Type B pancreatic cell (in vitro differentiated cells): ENCODE data around the gene RHO. TPM values are rescaled to one million over a fixed set of nuclear protein-coding genes. Genes with fewer than 3 reads are reported as not detected.
A peak's percentile ranks its signal among the peaks of the same experiment; 100 is the strongest.

Experiments used
- DNase-seq: peaks from one replicate; pipeline ENCODE4 v3.0.0; 2021; ENCODE audit warnings: mixed read lengths; ENCODE audit not compliant: unreplicated experiment; ENCODE audit errors: extremely low spot score
- H3K27ac Mint-ChIP-seq: 2 replicates; pipeline ENCODE4 v1.8.0; 2021; ENCODE audit warnings: mild to moderate bottlenecking, mixed read lengths
- H3K27me3 Mint-ChIP-seq: 2 replicates; pipeline ENCODE4 v1.8.0; 2021; ENCODE audit warnings: mixed read lengths
- H3K36me3 Mint-ChIP-seq: 2 replicates; pipeline ENCODE4 v1.8.0; 2021; ENCODE audit warnings: mixed read lengths
- H3K4me1 Mint-ChIP-seq: one replicate; pipeline ENCODE4 v1.8.0; 2021; ENCODE audit warnings: mixed read lengths; ENCODE audit not compliant: unreplicated experiment
- H3K4me3 Mint-ChIP-seq: 2 replicates; pipeline ENCODE4 v1.8.0; 2021; ENCODE audit warnings: mild to moderate bottlenecking, mixed read lengths
- H3K9me3 Mint-ChIP-seq: 2 replicates; pipeline ENCODE4 v1.8.0; 2021; ENCODE audit warnings: mixed read lengths
- CTCF ChIP-seq: fragments of 200-600 bp; sonication (generic); conservative IDR thresholded peaks from 2 replicates; pipeline ENCODE4 v1.5.0; 2021; ENCODE audit warnings: antibody characterized with exemption, mild to moderate bottlenecking
- total RNA-seq: library from RNA; stranded (reverse); gene quantifications from 2 replicates; pipeline ENCODE4 v1.2.1, GENCODE V29; 2021; ENCODE audit warnings: low replicate concordance

Gene RHO
- total RNA-seq, 1 donor from 2014 or later = not detected

GRCh38 chr3:129529436-129530210 lies 1.2 kb downstream of the RHO start:
- no peak for TF ChIP-seq CTCF
- Mint-ChIP-seq H3K4me3 (no peak overlapping the region), H3K27ac (peak overlapping the region; percentile 31), H3K27me3 (no peaks in the 10 kb centered on the region), H3K4me1 (peaks cover 30% of the 10 kb centered on the region), H3K36me3 (no peaks in the 10 kb centered on the region), H3K9me3 (no peaks in the 10 kb centered on the region)
- DNase-seq = no peak

GRCh38 chr3:129530251-129530791 lies 1.9 kb downstream of the RHO start:
- DNase-seq = no peak
- Mint-ChIP-seq H3K36me3 (no peaks in the 10 kb centered on the region), H3K27me3 (no peaks in the 10 kb centered on the region), H3K4me1 (peaks cover 32% of the 10 kb centered on the region), H3K27ac (peak overlapping the region; percentile 31), H3K9me3 (no peaks in the 10 kb centered on the region), H3K4me3 (no peak overlapping the region)
- TF ChIP-seq CTCF = no peak

DNA sequence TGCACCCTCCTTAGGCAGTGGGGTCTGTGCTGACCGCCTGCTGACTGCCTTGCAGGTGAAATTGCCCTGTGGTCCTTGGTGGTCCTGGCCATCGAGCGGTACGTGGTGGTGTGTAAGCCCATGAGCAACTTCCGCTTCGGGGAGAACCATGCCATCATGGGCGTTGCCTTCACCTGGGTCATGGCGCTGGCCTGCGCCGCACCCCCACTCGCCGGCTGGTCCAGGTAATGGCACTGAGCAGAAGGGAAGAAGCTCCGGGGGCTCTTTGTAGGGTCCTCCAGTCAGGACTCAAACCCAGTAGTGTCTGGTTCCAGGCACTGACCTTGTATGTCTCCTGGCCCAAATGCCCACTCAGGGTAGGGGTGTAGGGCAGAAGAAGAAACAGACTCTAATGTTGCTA lies 2.4 kb downstream of the RHO start:
- Mint-ChIP-seq H3K36me3 (no peaks in the 10 kb centered on the region), H3K4me3 (no peak overlapping the region), H3K27ac (no peak overlapping the region), H3K9me3 (no peaks in the 10 kb centered on the region), H3K4me1 (peaks cover 32% of the 10 kb centered on the region), H3K27me3 (no peaks in the 10 kb centered on the region)
- no peak for TF ChIP-seq CTCF
- DNase-seq = no peak

- Mint-ChIP-seq H3K4me3 (no peak overlapping the region), H3K27me3 (no peaks in the 10 kb centered on the region), H3K27ac (no peak overlapping the region), H3K9me3 (no peaks in the 10 kb centered on the region), H3K36me3 (no peaks in the 10 kb centered on the region), H3K4me1 (peaks cover 27% of the 10 kb centered on the region)
- no peak for DNase-seq
- no peak for TF ChIP-seq CTCF
These were observed 3.3 kb downstream of the RHO start for GRCh38 chr3:129531699-129532098.

GRCh38 chr3:129532261-129532660 lies 3.8 kb downstream of the RHO start:
- H3K4me1 Mint-ChIP-seq = peaks cover 27% of the 10 kb centered on the region
- TF ChIP-seq CTCF = no peak
- H3K36me3 Mint-ChIP-seq = no peaks in the 10 kb centered on the region
- H3K9me3 Mint-ChIP-seq = no peaks in the 10 kb centered on the region
- no peaks in the 10 kb centered on the region for H3K27me3 Mint-ChIP-seq
- DNase-seq = no peak
- H3K4me3 Mint-ChIP-seq = no peak overlapping the region
- no peak overlapping the region for H3K27ac Mint-ChIP-seq
